K562 (cell line): ENCODE data around the gene RBMS1. TPM values are rescaled to one million over a fixed set of nuclear protein-coding genes. Genes with fewer than 3 reads are reported as not detected.

ENCODE experiments used
- ATAC-seq: fragments of 200-7000 bp; cut with Tn5 transposase; 3 replicates; pipeline ENCODE4 v1.9.1; 2020; ENCODE audit warnings: moderate library complexity
- BruUV-seq: library from RNA; stranded (reverse); fragments of 400-500 nt; replicated peaks from 2 replicates; lab custom pipeline; 2021; lab: Mats Ljungman, UMichigan
- CTCF ChIA-PET: fragments of 300-600 bp; formaldehyde crosslinking; extraction: SDS; loops from one replicate; lab custom pipeline; 2021; ENCODE audit warnings: low intra/inter-chr PET ratio; lab: Yijun Ruan, JAX
- POLR2A ChIA-PET: fragments of 300-600, 350-650 bp; sonication (Branson Sonifier 250); formaldehyde crosslinking; extraction: SDS; loops from one replicate; lab custom pipeline; 2021; ENCODE audit warnings: antibody characterized with exemption, inconsistent platforms; lab: Yijun Ruan, JAX
- DNase-seq, 4 experiments: peaks; one replicate each; pipeline versions ENCODE4 v3.0.0 to v3.0.0-alpha.2; 2011 to 2018; ENCODE audit warnings: low spot score in 3 of 4, mixed read lengths in 3 of 4; ENCODE audit errors: extremely low read depth in 1 of 4
- FAIRE-seq: peaks from 2 replicates; lab custom pipeline; 2011; peaks lifted over from hg19 to GRCh38; lab: Jason Lieb, UNC
- H2AFZ ChIP-seq: 2 replicates; pipeline ENCODE4 v1.6.0; 2011; ENCODE audit warnings: low read depth, low read length, control low read depth, inconsistent platforms
- H3K27ac ChIP-seq: fragments of 200-600 bp; 3 replicates; pipeline ENCODE4 v1.8.0; 2011; ENCODE audit warnings: low read depth, mild to moderate bottlenecking, control low read depth, inconsistent platforms, low read length, moderate library complexity, mixed read lengths; ENCODE audit errors: extremely low read depth
- H3K27me3 ChIP-seq, 2 experiments: fragments of 300-600 bp in 1 of 2; 2 replicates in 1 of 2; 3 replicates in 1 of 2; pipeline versions ENCODE4 v1.6.0 to v1.8.0; 2011; ENCODE audit warnings: inconsistent platforms in 2 of 2, low read length in 2 of 2, mild to moderate bottlenecking in 1 of 2, mixed read lengths in 1 of 2, moderate library complexity in 1 of 2; ENCODE audit not compliant: control insufficient read depth in 2 of 2, insufficient read depth in 2 of 2
- H3K36me3 ChIP-seq: fragments of 300-600 bp; 3 replicates; pipeline ENCODE4 v1.8.0; 2011; ENCODE audit warnings: mild to moderate bottlenecking, low read length, inconsistent platforms; ENCODE audit not compliant: control insufficient read depth, insufficient read depth
- H3K4me1 ChIP-seq, 2 experiments: fragments of 200-600 bp in 1 of 2; replicated peaks in 1 of 2; 2 replicates in 1 of 2; 3 replicates in 1 of 2; pipeline versions ENCODE4 v1.5.1 to v1.8.0; 2011; ENCODE audit warnings: inconsistent platforms in 2 of 2, low read length in 2 of 2, mild to moderate bottlenecking in 1 of 2, mixed read lengths in 1 of 2, moderate library complexity in 1 of 2; ENCODE audit not compliant: control insufficient read depth in 2 of 2, insufficient read depth in 2 of 2
- H3K4me2 ChIP-seq: 2 replicates; pipeline ENCODE4 v1.6.1; 2011; ENCODE audit warnings: low read length, control low read depth, inconsistent platforms, mixed read lengths; ENCODE audit not compliant: insufficient read depth
- H3K4me3 ChIP-seq: fragments of 200-600 bp; sonication (generic), shearing (Covaris generic); 2 replicates; pipeline ENCODE4 v1.5.1; 2016; ENCODE audit warnings: control low read depth, inconsistent platforms
- H3K79me2 ChIP-seq: fragments of 200-600 bp; 3 replicates; pipeline ENCODE4 v1.8.0; 2011; ENCODE audit warnings: low read length, inconsistent platforms; ENCODE audit not compliant: control insufficient read depth, insufficient read depth
- H3K9ac ChIP-seq, 2 experiments: 2 replicates each; pipeline versions ENCODE4 v1.6.0 to v1.6.1; 2011; ENCODE audit warnings: low read depth in 2 of 2, low read length in 2 of 2, control low read depth in 1 of 2, inconsistent platforms in 1 of 2, mild to moderate bottlenecking in 1 of 2, mixed read lengths in 1 of 2; ENCODE audit not compliant: insufficient read depth in 1 of 2
- H3K9me1 ChIP-seq: one replicate; pipeline ENCODE4 v1.6.0; 2011; ENCODE audit warnings: inconsistent platforms, mild to moderate bottlenecking, low read length, moderate library complexity; ENCODE audit not compliant: control insufficient read depth, insufficient read depth
- H3K9me3 ChIP-seq: replicated peaks from 2 replicates; pipeline ENCODE4 v1.5.1; 2011; ENCODE audit warnings: low read depth, low read length, inconsistent platforms; ENCODE audit not compliant: control insufficient read depth, insufficient read depth
- H4K20me1 ChIP-seq: replicated peaks from 2 replicates; pipeline ENCODE4 v1.6.1; 2011; ENCODE audit warnings: low read length, inconsistent platforms, mixed read lengths; ENCODE audit not compliant: control insufficient read depth, insufficient read depth
- C11orf30 ChIP-seq: fragments of 450-650 bp; IDR thresholded peaks from 2 replicates; pipeline ENCODE4 v1.6.1; 2016; ENCODE audit warnings: low read depth, mild to moderate bottlenecking
- HDAC3 ChIP-seq: fragments of 450-650 bp; IDR thresholded peaks from 2 replicates; pipeline ENCODE4 v1.6.1; 2018; ENCODE audit warnings: borderline replicate concordance, mild to moderate bottlenecking, moderate library complexity; ENCODE audit not compliant: partially characterized antibody
- MAFG ChIP-seq: fragments of 450-650 bp; conservative IDR thresholded peaks from 2 replicates; pipeline ENCODE4 v1.6.1; 2016; ENCODE audit warnings: missing genetic modification characterization, missing compliant biosample characterization
- NFE2 ChIP-seq: IDR thresholded peaks from 2 replicates; pipeline ENCODE4 v1.6.1; 2014; ENCODE audit warnings: antibody characterized with exemption, low read depth
- NFE2L1 ChIP-seq: fragments of 450-650 bp; IDR thresholded peaks from 2 replicates; pipeline ENCODE4 v1.6.1; 2016; ENCODE audit warnings: missing genetic modification characterization, low read depth, mild to moderate bottlenecking, missing compliant biosample characterization, moderate library complexity, borderline replicate concordance
- RAD51 ChIP-seq: fragments of 450-650 bp; IDR thresholded peaks from 2 replicates; pipeline ENCODE4 v1.7.1; 2016; ENCODE audit warnings: low read depth, mild to moderate bottlenecking, borderline replicate concordance
- TSHZ1 ChIP-seq: fragments of 250-450 bp; sonication (Bioruptor Pico); IDR thresholded peaks from 2 replicates; pipeline ENCODE4 v1.4.0; 2020; ENCODE audit warnings: mild to moderate bottlenecking, moderate library complexity
- ZSCAN29 ChIP-seq: fragments of 450-650 bp; IDR thresholded peaks from 2 replicates; pipeline ENCODE4 v1.6.1; 2017
- WGBS: fragments of 100-300 bp; shearing (Covaris generic); methylation state at CpG from one replicate; pipeline ENCODE4 v1.1.6; 2016; ENCODE audit warnings: low coverage, mixed read lengths; ENCODE audit not compliant: insufficient coverage; ENCODE audit errors: missing lambda C conversion rate; 5-methylcytosine and 5-hydroxymethylcytosine counted together
- in situ Hi-C: fragments of 300-500 bp; cut with MboI; formaldehyde crosslinking; loops from 4 replicates; pipeline ENCODE4 v1.15.0; 2018; ENCODE audit warnings: inconsistent platforms, mixed read lengths
- intact Hi-C: fragments of 100-400 bp; cut with micrococcal nuclease; formaldehyde crosslinking; loops from 2 replicates; pipeline ENCODE4 v1.14.2; 2022
- polyA plus RNA-seq, 8 experiments: library from polyadenylated mRNA; depleted of rRNA in 4 of 8; stranded (reverse) in 5 of 8; unstranded in 3 of 8; fragments of >200 nt; fragmentation: Nextera tagmentation in 2 of 8; fragmentation: Illumina TruSeq in 1 of 8; extraction: Ambion mirVana in 2 of 8; extraction: Trizol in 1 of 8; gene quantifications; 2 replicates each; pipeline versions ENCODE4 v1.2.1 to v1.2.3, GENCODE V29; 2011 to 2014; ENCODE audit warnings: inconsistent platforms in 1 of 8, missing spikeins in 1 of 8
- total RNA-seq, 7 experiments: library from RNA; depleted of rRNA in 6 of 7; stranded (reverse); fragments of >200 nt in 6 of 7; fragmentation: Illumina TruSeq in 2 of 7; extraction: Trizol in 2 of 7; gene quantifications; 2 replicates each; pipeline versions ENCODE4 v1.2.1 to v1.2.3, GENCODE V29; 2011 to 2021; ENCODE audit warnings: low replicate concordance in 1 of 7
- TF ChIP-seq, protein P1 (sequence below): fragments of 200-400 bp; formaldehyde crosslinking; IDR thresholded peaks from 2 replicates; pipeline ENCODE4 v1.6.1; 2017; ENCODE audit warnings: mild to moderate bottlenecking, low read depth, low read length, moderate library complexity

Gene RBMS1
- total and polyA plus RNA-seq, 9 of the 15 experiments (the other 6 are each of a cell fraction or from before 2014, with no cell fraction given), result 0.04 to 0.31 (median 0.09) TPM; not detected in 6

GRCh38 chr2:160246356-160246755 lies 247.3 kb downstream of the RBMS1 start:
- Histone ChIP-seq H3K36me3 (no peaks in the 10 kb centered on the region), H4K20me1 (no peaks in the 10 kb centered on the region; the same call in 1 of the 2 replicates), H3K4me2 (no peak overlapping the region), H3K27me3 (no peaks in the 10 kb centered on the region), H3K9me1 (no peaks in the 10 kb centered on the region), H2AFZ (no peak overlapping the region), H3K9ac (no peak overlapping the region), H3K9me3 (no peaks in the 10 kb centered on the region), H3K79me2 (no peaks in the 10 kb centered on the region), H3K4me3 (no peak overlapping the region), H3K27ac (no peak overlapping the region), H3K4me1 (no peaks in the 10 kb centered on the region)
- BruUV-seq, result no TSS peak
- intact Hi-C loops (no loop called here), in situ Hi-C loops (no loop called here)
- DNase-seq (no peak), FAIRE-seq (no peak), ATAC-seq (no peak)
- TF ChIP-seq TSHZ1 (CRISPR knock-in tag) (no peak), ZSCAN29 (no peak), C11orf30 (0 out of 2 replicates have a peak, but pooled peaks have one; percentile 12), HDAC3 (no peak), RAD51 (no peak), NFE2 (peak; percentile 74), MAFG (tag) (peak; percentile 54), NFE2L1 (tag) (peak; percentile 35; the same call in 1 of the 2 replicates)
- TF ChIP-seq, protein P1, sequence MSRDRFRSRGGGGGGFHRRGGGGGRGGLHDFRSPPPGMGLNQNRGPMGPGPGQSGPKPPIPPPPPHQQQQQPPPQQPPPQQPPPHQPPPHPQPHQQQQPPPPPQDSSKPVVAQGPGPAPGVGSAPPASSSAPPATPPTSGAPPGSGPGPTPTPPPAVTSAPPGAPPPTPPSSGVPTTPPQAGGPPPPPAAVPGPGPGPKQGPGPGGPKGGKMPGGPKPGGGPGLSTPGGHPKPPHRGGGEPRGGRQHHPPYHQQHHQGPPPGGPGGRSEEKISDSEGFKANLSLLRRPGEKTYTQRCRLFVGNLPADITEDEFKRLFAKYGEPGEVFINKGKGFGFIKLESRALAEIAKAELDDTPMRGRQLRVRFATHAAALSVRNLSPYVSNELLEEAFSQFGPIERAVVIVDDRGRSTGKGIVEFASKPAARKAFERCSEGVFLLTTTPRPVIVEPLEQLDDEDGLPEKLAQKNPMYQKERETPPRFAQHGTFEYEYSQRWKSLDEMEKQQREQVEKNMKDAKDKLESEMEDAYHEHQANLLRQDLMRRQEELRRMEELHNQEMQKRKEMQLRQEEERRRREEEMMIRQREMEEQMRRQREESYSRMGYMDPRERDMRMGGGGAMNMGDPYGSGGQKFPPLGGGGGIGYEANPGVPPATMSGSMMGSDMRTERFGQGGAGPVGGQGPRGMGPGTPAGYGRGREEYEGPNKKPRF, result no peak
- WGBS, result 0% methylated on average over 2 of the region's 2 CpGs
- CTCF ChIA-PET, result no interaction called here
- POLR2A ChIA-PET, result no interaction called here
